ENCODE results near the gene NTM.

NTM gene

DNA sequence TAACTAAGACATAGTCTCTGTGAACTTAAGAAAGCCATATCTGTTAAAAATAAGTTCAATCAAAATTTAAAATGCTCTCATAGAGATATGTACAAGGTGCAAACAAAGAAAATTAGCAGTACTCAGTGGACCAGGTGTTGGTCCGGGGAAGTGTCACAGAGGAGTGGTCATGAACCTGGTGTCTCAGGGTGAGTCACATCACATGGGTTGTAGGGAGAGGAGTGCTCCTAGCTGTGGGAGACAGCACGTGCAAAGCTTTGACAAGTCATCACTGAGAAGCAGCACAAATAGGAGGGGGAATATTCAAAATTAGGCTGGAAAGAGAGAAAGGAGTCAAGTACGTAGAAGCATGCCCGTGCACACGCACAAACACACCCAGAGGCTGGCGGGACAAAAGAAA lies 438.1 kb downstream of the NTM start:
- TF ChIP-seq EZH2phosphoT487 (IDR thresholded peaks at IDR 0.05; ENCODE audit: borderline replicate concordance, low read length), result no peak
- TF ChIP-seq, protein P1, sequence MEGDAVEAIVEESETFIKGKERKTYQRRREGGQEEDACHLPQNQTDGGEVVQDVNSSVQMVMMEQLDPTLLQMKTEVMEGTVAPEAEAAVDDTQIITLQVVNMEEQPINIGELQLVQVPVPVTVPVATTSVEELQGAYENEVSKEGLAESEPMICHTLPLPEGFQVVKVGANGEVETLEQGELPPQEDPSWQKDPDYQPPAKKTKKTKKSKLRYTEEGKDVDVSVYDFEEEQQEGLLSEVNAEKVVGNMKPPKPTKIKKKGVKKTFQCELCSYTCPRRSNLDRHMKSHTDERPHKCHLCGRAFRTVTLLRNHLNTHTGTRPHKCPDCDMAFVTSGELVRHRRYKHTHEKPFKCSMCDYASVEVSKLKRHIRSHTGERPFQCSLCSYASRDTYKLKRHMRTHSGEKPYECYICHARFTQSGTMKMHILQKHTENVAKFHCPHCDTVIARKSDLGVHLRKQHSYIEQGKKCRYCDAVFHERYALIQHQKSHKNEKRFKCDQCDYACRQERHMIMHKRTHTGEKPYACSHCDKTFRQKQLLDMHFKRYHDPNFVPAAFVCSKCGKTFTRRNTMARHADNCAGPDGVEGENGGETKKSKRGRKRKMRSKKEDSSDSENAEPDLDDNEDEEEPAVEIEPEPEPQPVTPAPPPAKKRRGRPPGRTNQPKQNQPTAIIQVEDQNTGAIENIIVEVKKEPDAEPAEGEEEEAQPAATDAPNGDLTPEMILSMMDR (IDR thresholded peaks at IDR 0.05; ENCODE audit: low read depth, low read length, poor library complexity, severe bottlenecking), result no peak
- Histone ChIP-seq H3K9me3 (ENCODE audit: control insufficient read depth, insufficient read depth, low read length) (no peaks in the 10 kb centered on the region), H3K27me3 (ENCODE audit: control insufficient read depth, low read length) (peaks cover 18% of the 10 kb centered on the region), H3K79me2 (ENCODE audit: control insufficient read depth, low read length) (no peaks in the 10 kb centered on the region), H3K4me2 (ENCODE audit: low read length) (no peak overlapping the region), H3K27ac (ENCODE audit: low read depth, low read length) (no peak overlapping the region), H3K4me1 (ENCODE audit: control insufficient read depth, low read length) (no peaks in the 10 kb centered on the region), H3K4me3 (ENCODE audit: low read length) (no peak overlapping the region), H4K20me1 (ENCODE audit: control insufficient read depth, insufficient read depth, low read depth, low read length) (no peaks in the 10 kb centered on the region), H3K36me3 (ENCODE audit: control insufficient read depth, low read length) (no peaks in the 10 kb centered on the region), H3K9me2 (replicated peaks; ENCODE audit: control insufficient read depth, low read length) (no peaks in the 10 kb centered on the region), H3F3A (ENCODE audit: control insufficient read depth, insufficient read depth) (no peaks in the 10 kb centered on the region)

DNA sequence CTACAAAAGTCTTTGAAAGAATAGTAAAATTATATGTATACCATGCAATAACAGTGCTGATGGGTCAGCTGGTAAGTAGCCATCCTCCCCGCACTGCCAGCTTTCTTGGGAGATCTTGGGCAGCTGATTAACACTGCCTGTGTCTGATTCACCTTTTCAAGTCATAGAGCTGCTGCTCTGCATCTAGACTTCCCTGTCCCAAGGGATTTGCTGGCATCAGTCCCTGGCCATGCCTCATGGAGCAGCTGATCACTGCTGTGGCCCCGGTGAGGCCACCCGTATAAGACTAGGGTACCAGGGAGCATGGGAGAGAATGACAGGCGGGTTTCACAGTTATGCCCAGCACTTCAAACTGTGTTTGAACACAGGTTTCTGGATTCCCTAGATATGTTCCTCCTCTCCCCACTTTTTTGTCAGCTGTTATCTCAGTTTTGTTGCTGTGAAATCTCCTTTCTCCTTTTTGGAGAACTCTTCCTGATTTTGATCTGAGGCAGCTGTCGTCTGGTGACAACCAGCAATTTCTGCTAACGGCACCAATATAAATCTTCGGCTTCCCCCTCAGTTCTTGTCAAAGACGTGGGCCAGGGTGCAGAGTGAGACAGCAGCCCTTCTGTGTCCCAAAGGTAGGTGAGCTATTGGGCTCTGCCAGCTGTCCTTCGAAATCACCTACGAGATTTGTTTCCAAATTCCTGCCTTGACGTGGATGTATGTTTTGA lies 438.9 kb downstream of the NTM start:
- Histone ChIP-seq H3K27me3 (ENCODE audit: control insufficient read depth, low read length) (peaks cover 18% of the 10 kb centered on the region), H3K4me2 (ENCODE audit: low read length) (no peak overlapping the region), H3F3A (ENCODE audit: control insufficient read depth, insufficient read depth) (no peaks in the 10 kb centered on the region), H3K4me1 (ENCODE audit: control insufficient read depth, low read length) (no peaks in the 10 kb centered on the region), H3K36me3 (ENCODE audit: control insufficient read depth, low read length) (no peaks in the 10 kb centered on the region), H3K79me2 (ENCODE audit: control insufficient read depth, low read length) (no peaks in the 10 kb centered on the region), H4K20me1 (ENCODE audit: control insufficient read depth, insufficient read depth, low read depth, low read length) (no peaks in the 10 kb centered on the region), H3K27ac (ENCODE audit: low read depth, low read length) (no peak overlapping the region), H3K9me3 (ENCODE audit: control insufficient read depth, insufficient read depth, low read length) (no peaks in the 10 kb centered on the region), H3K9me2 (replicated peaks; ENCODE audit: control insufficient read depth, low read length) (no peaks in the 10 kb centered on the region), H3K4me3 (ENCODE audit: low read length) (no peak overlapping the region)
- TF ChIP-seq, protein P1 (IDR thresholded peaks at IDR 0.05; ENCODE audit: low read depth, low read length, poor library complexity, severe bottlenecking), result no peak
- no peak for TF ChIP-seq EZH2phosphoT487 (IDR thresholded peaks at IDR 0.05; ENCODE audit: borderline replicate concordance, low read length)

DNA sequence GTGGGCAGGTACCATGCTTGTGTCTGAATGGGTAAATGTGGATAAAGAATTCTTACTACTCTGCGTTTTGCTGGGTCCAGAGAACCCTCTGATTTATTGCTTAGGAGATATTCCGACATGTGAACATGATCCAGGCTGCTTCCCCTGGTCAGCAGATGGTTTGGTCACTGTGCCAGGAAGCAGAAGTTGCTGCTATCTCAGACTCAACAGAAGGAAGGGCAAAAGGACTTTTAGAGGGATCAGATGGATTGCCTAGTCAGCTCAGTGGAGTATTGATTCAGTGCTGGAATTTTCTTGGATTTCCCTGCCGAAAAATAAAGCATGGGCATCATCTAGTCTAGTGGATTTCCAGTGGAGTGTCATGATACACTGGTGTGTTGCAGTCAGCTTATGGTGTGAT lies 440.1 kb downstream of the NTM start:
- Histone ChIP-seq H3K79me2 (ENCODE audit: control insufficient read depth, low read length) (no peaks in the 10 kb centered on the region), H4K20me1 (ENCODE audit: control insufficient read depth, insufficient read depth, low read depth, low read length) (no peaks in the 10 kb centered on the region)

More for the DNA sequence above, 440.1 kb downstream of the NTM start:
- Histone ChIP-seq H3K4me2 (ENCODE audit: low read length) (no peak overlapping the region), H3F3A (ENCODE audit: control insufficient read depth, insufficient read depth) (no peaks in the 10 kb centered on the region), H3K4me3 (ENCODE audit: low read length) (no peak overlapping the region), H3K9me3 (ENCODE audit: control insufficient read depth, insufficient read depth, low read length) (no peaks in the 10 kb centered on the region), H3K27ac (ENCODE audit: low read depth, low read length) (no peak overlapping the region), H3K36me3 (ENCODE audit: control insufficient read depth, low read length) (no peaks in the 10 kb centered on the region), H3K4me1 (ENCODE audit: control insufficient read depth, low read length) (no peaks in the 10 kb centered on the region), H3K27me3 (ENCODE audit: control insufficient read depth, low read length) (peaks cover 18% of the 10 kb centered on the region), H3K9me2 (replicated peaks; ENCODE audit: control insufficient read depth, low read length) (no peaks in the 10 kb centered on the region)
- no peak for TF ChIP-seq EZH2phosphoT487 (IDR thresholded peaks at IDR 0.05; ENCODE audit: borderline replicate concordance, low read length)
- TF ChIP-seq, protein P1 (IDR thresholded peaks at IDR 0.05; ENCODE audit: low read depth, low read length, poor library complexity, severe bottlenecking), result no peak
